Activated naive CD8-positive, alpha-beta T cell treated with anti-CD3 and anti-CD28 coated beads for 36 hours (primary cell): ENCODE data around the gene OR1D5. TPM values are rescaled to one million over a fixed set of nuclear protein-coding genes. Genes with fewer than 3 reads are reported as not detected.
"Not testable (repeated sequence)": the region's sequence is repeated elsewhere in the genome, so short reads cannot be mapped to it uniquely, and the experiment has no call there.

Experiments
- DNase-seq: peaks from one replicate; pipeline ENCODE4 v3.0.0; 2021
- H3K27ac Mint-ChIP-seq: one replicate; pipeline ENCODE4 v1.8.0; 2022; ENCODE audit warnings: mild to moderate bottlenecking, moderate library complexity, mixed read lengths
- H3K27me3 Mint-ChIP-seq: one replicate; pipeline ENCODE4 v1.8.0; 2022; ENCODE audit warnings: mild to moderate bottlenecking, mixed read lengths
- H3K36me3 Mint-ChIP-seq: one replicate; pipeline ENCODE4 v1.8.0; 2021; ENCODE audit warnings: mild to moderate bottlenecking, mixed read lengths
- H3K4me1 Mint-ChIP-seq: one replicate; pipeline ENCODE4 v1.8.0; 2021; ENCODE audit warnings: mixed read lengths
- H3K4me3 Mint-ChIP-seq: one replicate; pipeline ENCODE4 v1.8.0; 2022; ENCODE audit warnings: mild to moderate bottlenecking, moderate library complexity, mixed read lengths
- H3K9me3 Mint-ChIP-seq: one replicate; pipeline ENCODE4 v1.8.0; 2022; ENCODE audit warnings: mixed read lengths
- total RNA-seq, 2 experiments: library from RNA; stranded (reverse); gene quantifications; one replicate each; pipeline ENCODE4 v1.2.3, GENCODE V29; 2021

The OR1D5 gene
- not detected for total RNA-seq

GRCh38 chr17:3063507-3063906, at the start of gene OR1D5:
TSS of gene OR1D5 (minus strand) at chr17:3063607. CDS start at chr17:3063607, 0 bp downstream.
- not testable (repeated sequence) for H3K4me1 Mint-ChIP-seq, H3K4me3 Mint-ChIP-seq, H3K9me3 Mint-ChIP-seq, H3K27me3 Mint-ChIP-seq, H3K27ac Mint-ChIP-seq, DNase-seq, H3K36me3 Mint-ChIP-seq

GRCh38 chr17:3104322-3104721, 40.9 kb upstream of the OR1D5 start, which contains the start of gene OR1D2:
TSS of gene OR1D2 (minus strand) at chr17:3104422. CDS start at chr17:3092996, 11,426 bp downstream.
- H3K4me1 Mint-ChIP-seq = no peaks in the 10 kb centered on the region
- H3K27ac Mint-ChIP-seq = no peak within 1 kb of the TSS
- H3K9me3 Mint-ChIP-seq = peaks cover 18% of the 10 kb centered on the region
- no peaks in the 10 kb centered on the region for H3K36me3 Mint-ChIP-seq
- no peak for DNase-seq
- peaks cover 8% of the 10 kb centered on the region for H3K27me3 Mint-ChIP-seq
- no peak within 1 kb of the TSS for H3K4me3 Mint-ChIP-seq

GRCh38 chr17:3073850-3074249, 10.4 kb upstream of the OR1D5 start:
- H3K36me3 Mint-ChIP-seq, H3K4me3 Mint-ChIP-seq, DNase-seq, H3K4me1 Mint-ChIP-seq, H3K27ac Mint-ChIP-seq, H3K9me3 Mint-ChIP-seq: not testable (repeated sequence)
- H3K27me3 Mint-ChIP-seq = peaks cover 24% of the 10 kb centered on the region

GRCh38 chr17:3065192-3065591, 1.8 kb upstream of the OR1D5 start:
- not testable (repeated sequence) for DNase-seq, H3K36me3 Mint-ChIP-seq, H3K9me3 Mint-ChIP-seq, H3K27me3 Mint-ChIP-seq, H3K4me3 Mint-ChIP-seq, H3K4me1 Mint-ChIP-seq, H3K27ac Mint-ChIP-seq

- H3K4me3 Mint-ChIP-seq, H3K9me3 Mint-ChIP-seq, DNase-seq, H3K27me3 Mint-ChIP-seq, H3K27ac Mint-ChIP-seq, H3K4me1 Mint-ChIP-seq, H3K36me3 Mint-ChIP-seq: not testable (repeated sequence)
These were observed 506 bp downstream of the OR1D5 start for GRCh38 chr17:3062824-3063377.

- H3K9me3 Mint-ChIP-seq, H3K4me3 Mint-ChIP-seq, H3K36me3 Mint-ChIP-seq, H3K4me1 Mint-ChIP-seq, H3K27ac Mint-ChIP-seq, H3K27me3 Mint-ChIP-seq, DNase-seq: not testable (repeated sequence)
These were observed 8.5 kb downstream of the OR1D5 start for GRCh38 chr17:3054868-3055267.

GRCh38 chr17:3049705-3050295, 13.6 kb downstream of the OR1D5 start:
- Mint-ChIP-seq H3K27me3 (peaks cover 7% of the 10 kb centered on the region), H3K36me3 (no peaks in the 10 kb centered on the region), H3K9me3 (no peaks in the 10 kb centered on the region), H3K4me3 (peak overlapping the region; percentile 89), H3K4me1 (peaks cover 10% of the 10 kb centered on the region), H3K27ac (no peak overlapping the region)
- DNase-seq = no peak

- Mint-ChIP-seq H3K9me3 (peaks cover 5% of the 10 kb centered on the region), H3K27me3 (peaks cover 13% of the 10 kb centered on the region), H3K36me3 (no peaks in the 10 kb centered on the region), H3K4me1 (peaks cover 10% of the 10 kb centered on the region), H3K27ac (peak overlapping the region; percentile 84), H3K4me3 (peak overlapping the region; percentile 89)
- DNase-seq = peak; percentile 91
These were observed 14.5 kb downstream of the OR1D5 start for GRCh38 chr17:3048727-3049471.

- Mint-ChIP-seq H3K27me3 (peaks cover 27% of the 10 kb centered on the region), H3K4me3 (no peak overlapping the region), H3K27ac (no peak overlapping the region), H3K9me3 (peaks cover 11% of the 10 kb centered on the region), H3K4me1 (peaks cover 10% of the 10 kb centered on the region), H3K36me3 (no peaks in the 10 kb centered on the region)
- no peak for DNase-seq
These were observed 16.7 kb downstream of the OR1D5 start for GRCh38 chr17:3046753-3047152.

GRCh38 chr17:3043737-3044365, 19.6 kb downstream of the OR1D5 start:
- Mint-ChIP-seq H3K36me3 (no peaks in the 10 kb centered on the region), H3K4me1 (peaks cover 12% of the 10 kb centered on the region), H3K4me3 (no peak overlapping the region), H3K27ac (no peak overlapping the region), H3K27me3 (peaks cover 46% of the 10 kb centered on the region), H3K9me3 (peaks cover 11% of the 10 kb centered on the region)
- peak; percentile 17 for DNase-seq

GRCh38 chr17:3040882-3041281, 22.5 kb downstream of the OR1D5 start:
- H3K27ac Mint-ChIP-seq = no peak overlapping the region
- peaks cover 11% of the 10 kb centered on the region for H3K9me3 Mint-ChIP-seq
- H3K36me3 Mint-ChIP-seq = no peaks in the 10 kb centered on the region
- DNase-seq = no peak
- H3K27me3 Mint-ChIP-seq = peaks cover 48% of the 10 kb centered on the region
- peaks cover 6% of the 10 kb centered on the region for H3K4me1 Mint-ChIP-seq
- no peak overlapping the region for H3K4me3 Mint-ChIP-seq

- peaks cover 6% of the 10 kb centered on the region for H3K4me1 Mint-ChIP-seq
These were observed 23.7 kb downstream of the OR1D5 start for GRCh38 chr17:3039736-3040135.

GRCh38 chr17:3038941-3039340, 24.5 kb downstream of the OR1D5 start:
- Mint-ChIP-seq H3K4me3 (no peak overlapping the region), H3K27me3 (peaks cover 42% of the 10 kb centered on the region), H3K9me3 (peaks cover 6% of the 10 kb centered on the region), H3K27ac (no peak overlapping the region), H3K4me1 (peaks cover 6% of the 10 kb centered on the region), H3K36me3 (no peaks in the 10 kb centered on the region)
- DNase-seq = no peak

More at GRCh38 chr17:3039736-3040135, 23.7 kb downstream of the OR1D5 start:
- H3K4me3 Mint-ChIP-seq = no peak overlapping the region
- H3K27me3 Mint-ChIP-seq = peaks cover 48% of the 10 kb centered on the region
- H3K27ac Mint-ChIP-seq = no peak overlapping the region
- H3K9me3 Mint-ChIP-seq = peaks cover 11% of the 10 kb centered on the region
- no peak for DNase-seq
- no peaks in the 10 kb centered on the region for H3K36me3 Mint-ChIP-seq

GRCh38 chr17:3037259-3037658, 26.1 kb downstream of the OR1D5 start:
- H3K9me3 Mint-ChIP-seq = no peaks in the 10 kb centered on the region
- no peak overlapping the region for H3K4me3 Mint-ChIP-seq
- no peak for DNase-seq
- H3K36me3 Mint-ChIP-seq = no peaks in the 10 kb centered on the region
- H3K27ac Mint-ChIP-seq = no peak overlapping the region
- H3K27me3 Mint-ChIP-seq = peaks cover 32% of the 10 kb centered on the region
- H3K4me1 Mint-ChIP-seq = peaks cover 6% of the 10 kb centered on the region

GRCh38 chr17:3036800-3037199, 26.6 kb downstream of the OR1D5 start:
- no peak overlapping the region for H3K4me3 Mint-ChIP-seq
- H3K27ac Mint-ChIP-seq = no peak overlapping the region
- H3K9me3 Mint-ChIP-seq = no peaks in the 10 kb centered on the region
- H3K27me3 Mint-ChIP-seq = peaks cover 29% of the 10 kb centered on the region
- no peak for DNase-seq
- peaks cover 6% of the 10 kb centered on the region for H3K4me1 Mint-ChIP-seq
- no peaks in the 10 kb centered on the region for H3K36me3 Mint-ChIP-seq
